ENCODE measurements around the gene LRRC17. TPM values are rescaled to one million over a fixed set of nuclear protein-coding genes. Genes with fewer than 3 reads are reported as not detected.
"Not testable (repeated sequence)": the region's sequence is repeated elsewhere in the genome, so short reads cannot be mapped to it uniquely, and the experiment has no call there.

LRRC17 gene
- total RNA-seq, 1 experiment from 2014 or later: 0.39 TPM

DNA sequence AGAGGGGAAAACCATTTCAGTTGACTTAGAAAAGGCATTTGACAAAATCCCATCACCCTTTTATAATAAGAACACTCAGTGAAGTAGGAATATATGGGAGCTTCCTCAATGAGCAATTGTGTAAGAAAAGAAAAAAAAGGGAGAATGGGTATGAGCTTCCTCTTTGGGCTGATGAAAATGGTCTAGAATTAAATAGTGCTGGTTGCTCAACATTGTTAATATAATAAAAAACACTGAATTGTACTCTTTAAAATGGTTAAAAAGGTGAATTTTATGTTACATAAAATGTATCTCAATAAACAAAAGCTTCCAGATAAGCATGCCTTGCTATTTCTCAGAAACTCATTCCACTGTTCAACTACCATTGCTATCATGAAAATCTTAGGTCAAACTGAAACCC, 40.6 kb downstream of the LRRC17 start:
- Histone ChIP-seq H3K4me3 (ENCODE audit: low read depth, low read length) (no peak overlapping the region), H3K9me3 (no peaks in the 10 kb centered on the region), H3K36me3 (ENCODE audit: control insufficient read depth, insufficient read depth, low read length) (no peaks in the 10 kb centered on the region), H3K27me3 (replicated peaks; ENCODE audit: control insufficient read depth, insufficient read depth, low read length) (no peaks in the 10 kb centered on the region), H3K4me1 (no peaks in the 10 kb centered on the region)
- H3K36me3 Mint-ChIP-seq (ENCODE audit: insufficient read depth, unreplicated experiment): no peaks in the 10 kb centered on the region
- intact Hi-C loops (cut with micrococcal nuclease; ENCODE audit: unreplicated experiment): no loop called here
- no peak for TF ChIP-seq CTCF (IDR thresholded peaks at IDR 0.05; ENCODE audit: insufficient read depth in 1 of 2, low read depth in 1 of 2, low read length in 1 of 2, severe bottlenecking in 1 of 2, unreplicated experiment in 1 of 2)
- CTCF ChIA-PET: no interaction called here
- no peaks in the 10 kb centered on the region for H3K27me3 Mint-ChIP-seq (ENCODE audit: insufficient read depth, unreplicated experiment)
- no peak overlapping the region for H3K4me3 Mint-ChIP-seq (ENCODE audit: unreplicated experiment)
- H3K9me3 Mint-ChIP-seq (ENCODE audit: unreplicated experiment): peaks cover 41% of the 10 kb centered on the region
- POLR2A ChIA-PET: no interaction called here
- H3K27ac Mint-ChIP-seq (ENCODE audit: unreplicated experiment): no peak overlapping the region
- no peaks in the 10 kb centered on the region for H3K4me1 Mint-ChIP-seq (ENCODE audit: low read depth, unreplicated experiment)
- BruUV-seq (replicated peaks): no TSS peak
- no peak for DNase-seq

DNA sequence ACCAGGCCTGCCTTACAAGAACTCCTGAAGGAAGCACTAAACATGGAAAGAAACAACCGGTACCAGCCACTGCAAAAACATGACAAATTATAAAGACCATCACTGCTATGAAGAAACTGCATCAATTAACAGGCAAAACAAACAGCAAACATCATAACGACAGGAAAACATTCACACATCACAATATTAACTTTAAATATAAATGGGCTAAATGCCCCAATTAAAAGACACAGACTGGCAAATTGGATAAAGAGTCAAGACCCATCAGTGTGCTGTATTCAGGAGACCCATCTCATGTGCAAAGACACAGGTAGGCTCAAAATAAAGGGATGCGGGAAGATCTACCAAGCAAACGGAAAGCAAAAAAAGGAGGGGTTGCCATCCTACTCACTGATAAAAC, 41.6 kb downstream of the LRRC17 start:
- H3K36me3 Mint-ChIP-seq (ENCODE audit: insufficient read depth, unreplicated experiment); H3K36me3 ChIP-seq (ENCODE audit: control insufficient read depth, insufficient read depth, low read length); H3K27me3 Mint-ChIP-seq (ENCODE audit: insufficient read depth, unreplicated experiment); H3K9me3 ChIP-seq; H3K4me3 ChIP-seq (ENCODE audit: low read depth, low read length); CTCF ChIA-PET; H3K4me1 ChIP-seq; H3K4me1 Mint-ChIP-seq (ENCODE audit: low read depth, unreplicated experiment); DNase-seq; H3K27me3 ChIP-seq (replicated peaks; ENCODE audit: control insufficient read depth, insufficient read depth, low read length); BruUV-seq (replicated peaks); H3K4me3 Mint-ChIP-seq (ENCODE audit: unreplicated experiment); intact Hi-C loops (cut with micrococcal nuclease; ENCODE audit: unreplicated experiment); H3K27ac Mint-ChIP-seq (ENCODE audit: unreplicated experiment); POLR2A ChIA-PET: not testable (repeated sequence)
- peaks cover 41% of the 10 kb centered on the region for H3K9me3 Mint-ChIP-seq (ENCODE audit: unreplicated experiment)

DNA sequence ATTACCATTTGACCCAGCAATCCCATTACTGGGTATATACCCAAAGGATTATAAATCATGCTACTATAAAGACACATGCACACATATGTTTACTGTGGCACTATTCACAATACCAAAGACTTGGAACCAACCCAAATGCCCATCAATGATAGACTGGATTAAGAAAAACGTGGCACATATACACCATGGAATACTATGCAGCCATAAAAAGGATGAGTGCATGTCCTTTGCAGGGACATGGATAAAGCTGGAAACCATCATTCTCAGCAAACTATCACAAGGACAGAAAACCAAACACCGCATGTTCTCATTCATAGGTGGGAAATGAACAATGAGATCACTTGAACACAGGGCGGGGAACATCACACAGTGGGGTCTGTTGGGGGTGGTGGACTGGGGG, 45.2 kb downstream of the LRRC17 start:
- H3K27me3 Mint-ChIP-seq (ENCODE audit: insufficient read depth, unreplicated experiment); H3K4me1 Mint-ChIP-seq (ENCODE audit: low read depth, unreplicated experiment); H3K9me3 ChIP-seq; H3K4me3 Mint-ChIP-seq (ENCODE audit: unreplicated experiment); H3K4me1 ChIP-seq; DNase-seq; H3K27ac Mint-ChIP-seq (ENCODE audit: unreplicated experiment); H3K36me3 ChIP-seq (ENCODE audit: control insufficient read depth, insufficient read depth, low read length); H3K27me3 ChIP-seq (replicated peaks; ENCODE audit: control insufficient read depth, insufficient read depth, low read length); CTCF ChIA-PET; BruUV-seq (replicated peaks); intact Hi-C loops (cut with micrococcal nuclease; ENCODE audit: unreplicated experiment); H3K36me3 Mint-ChIP-seq (ENCODE audit: insufficient read depth, unreplicated experiment); H3K4me3 ChIP-seq (ENCODE audit: low read depth, low read length); POLR2A ChIA-PET: not testable (repeated sequence)
- H3K9me3 Mint-ChIP-seq (ENCODE audit: unreplicated experiment): peaks cover 30% of the 10 kb centered on the region

GRCh38 chr7:102961993-102962392, 49.2 kb downstream of the LRRC17 start:
- H3K9me3 Mint-ChIP-seq (ENCODE audit: unreplicated experiment); H3K36me3 Mint-ChIP-seq (ENCODE audit: insufficient read depth, unreplicated experiment); POLR2A ChIA-PET; H3K4me1 ChIP-seq; H3K36me3 ChIP-seq (ENCODE audit: control insufficient read depth, insufficient read depth, low read length); BruUV-seq (replicated peaks); H3K9me3 ChIP-seq; H3K27me3 Mint-ChIP-seq (ENCODE audit: insufficient read depth, unreplicated experiment); intact Hi-C loops (cut with micrococcal nuclease; ENCODE audit: unreplicated experiment); H3K4me3 ChIP-seq (ENCODE audit: low read depth, low read length); H3K4me3 Mint-ChIP-seq (ENCODE audit: unreplicated experiment); H3K4me1 Mint-ChIP-seq (ENCODE audit: low read depth, unreplicated experiment); H3K27ac Mint-ChIP-seq (ENCODE audit: unreplicated experiment); H3K27me3 ChIP-seq (replicated peaks; ENCODE audit: control insufficient read depth, insufficient read depth, low read length); CTCF ChIA-PET; DNase-seq: not testable (repeated sequence)

Measured in Caco-2 (cell line).